OCI-LY7 (cell line): ENCODE measurements around the gene EPB41L4A.

Experiments used
- EZH2phosphoT487 ChIP-seq: fragments of 200-600 bp; sonication (generic); IDR thresholded peaks from 2 replicates; pipeline ENCODE4 v1.6.1; 2018; ENCODE audit warnings: low read depth, borderline replicate concordance, mild to moderate bottlenecking, mixed run types, antibody characterized with exemption, low read length, moderate library complexity, mixed read lengths
- TF ChIP-seq, protein P1 (sequence below): fragments of 200-600 bp; sonication (generic); conservative IDR thresholded peaks from 2 replicates; pipeline ENCODE4 v1.5.1; 2014; ENCODE audit warnings: mild to moderate bottlenecking, antibody characterized with exemption, low read length, moderate library complexity, mixed read lengths

DNA sequence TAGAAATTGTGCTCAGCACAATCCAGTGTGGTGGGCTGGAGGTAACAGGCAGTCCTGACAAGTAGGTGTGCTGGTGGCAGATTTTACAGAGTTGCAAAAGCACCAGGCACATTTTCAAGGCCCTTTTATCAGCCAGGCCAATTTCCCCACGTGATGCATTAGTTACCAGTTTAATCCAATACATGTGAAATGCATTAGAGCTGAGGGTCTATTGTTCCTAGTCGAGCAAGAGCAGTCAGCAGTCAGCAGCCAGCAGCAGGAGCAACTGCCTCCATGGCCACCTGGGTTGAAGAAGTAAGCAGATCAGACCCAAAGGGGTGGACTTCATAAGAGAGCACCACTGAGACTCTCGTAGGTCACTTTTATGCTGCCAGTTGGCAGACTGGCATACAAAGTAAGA is 76.7 kb downstream of the EPB41L4A start:
- TF ChIP-seq, protein P1, sequence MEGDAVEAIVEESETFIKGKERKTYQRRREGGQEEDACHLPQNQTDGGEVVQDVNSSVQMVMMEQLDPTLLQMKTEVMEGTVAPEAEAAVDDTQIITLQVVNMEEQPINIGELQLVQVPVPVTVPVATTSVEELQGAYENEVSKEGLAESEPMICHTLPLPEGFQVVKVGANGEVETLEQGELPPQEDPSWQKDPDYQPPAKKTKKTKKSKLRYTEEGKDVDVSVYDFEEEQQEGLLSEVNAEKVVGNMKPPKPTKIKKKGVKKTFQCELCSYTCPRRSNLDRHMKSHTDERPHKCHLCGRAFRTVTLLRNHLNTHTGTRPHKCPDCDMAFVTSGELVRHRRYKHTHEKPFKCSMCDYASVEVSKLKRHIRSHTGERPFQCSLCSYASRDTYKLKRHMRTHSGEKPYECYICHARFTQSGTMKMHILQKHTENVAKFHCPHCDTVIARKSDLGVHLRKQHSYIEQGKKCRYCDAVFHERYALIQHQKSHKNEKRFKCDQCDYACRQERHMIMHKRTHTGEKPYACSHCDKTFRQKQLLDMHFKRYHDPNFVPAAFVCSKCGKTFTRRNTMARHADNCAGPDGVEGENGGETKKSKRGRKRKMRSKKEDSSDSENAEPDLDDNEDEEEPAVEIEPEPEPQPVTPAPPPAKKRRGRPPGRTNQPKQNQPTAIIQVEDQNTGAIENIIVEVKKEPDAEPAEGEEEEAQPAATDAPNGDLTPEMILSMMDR = no peak
- no peak for TF ChIP-seq EZH2phosphoT487
